MM.1S (cell line): ENCODE data around the gene DHRS12.

Experiments
- DNase-seq: peaks from one replicate; pipeline ENCODE4 v3.0.0-alpha.2; 2015
- H2AFZ ChIP-seq: fragments of 300-600 bp; sonication (generic); 2 replicates; pipeline ENCODE4 v1.6.0; 2016; ENCODE audit warnings: antibody characterized with exemption, low read length
- H3F3A ChIP-seq: fragments of 300-600 bp; sonication (generic); 2 replicates; pipeline ENCODE4 v1.6.1; 2016; ENCODE audit warnings: mild to moderate bottlenecking, antibody characterized with exemption, low read length, moderate library complexity, mixed read lengths; ENCODE audit not compliant: insufficient read depth
- H3K27ac ChIP-seq: fragments of 300-600 bp; sonication (generic); 2 replicates; pipeline ENCODE4 v1.5.1; 2016; ENCODE audit warnings: mild to moderate bottlenecking, low read length
- H3K27me3 ChIP-seq: fragments of 300-600 bp; sonication (generic); replicated peaks from 2 replicates; pipeline ENCODE4 v1.6.0; 2016; ENCODE audit warnings: low read length; ENCODE audit not compliant: insufficient read depth
- H3K36me3 ChIP-seq: fragments of 300-600 bp; sonication (generic); replicated peaks from 2 replicates; pipeline ENCODE4 v1.6.1; 2016; ENCODE audit warnings: mild to moderate bottlenecking, low read length, mixed read lengths; ENCODE audit not compliant: insufficient read depth
- H3K4me1 ChIP-seq: fragments of 300-600 bp; sonication (generic); 2 replicates; pipeline ENCODE4 v1.6.1; 2016; ENCODE audit warnings: low read length, mixed read lengths
- H3K4me2 ChIP-seq: fragments of 300-600 bp; sonication (generic); 2 replicates; pipeline ENCODE4 v1.6.0; 2016; ENCODE audit warnings: low read depth, low read length
- H3K4me3 ChIP-seq: fragments of 300-600 bp; sonication (generic); 2 replicates; pipeline ENCODE4 v1.5.1; 2016; ENCODE audit warnings: low read length, mixed read lengths
- H3K79me2 ChIP-seq: fragments of 300-600 bp; sonication (generic); 2 replicates; pipeline ENCODE4 v1.6.1; 2016; ENCODE audit warnings: mixed run types, low read length, mixed read lengths
- H3K9ac ChIP-seq: fragments of 300-600 bp; sonication (generic); 2 replicates; pipeline ENCODE4 v1.6.1; 2016; ENCODE audit warnings: low read length, mixed read lengths
- H3K9me2 ChIP-seq: fragments of 300-600 bp; sonication (generic); replicated peaks from 2 replicates; pipeline ENCODE4 v1.6.1; 2016; ENCODE audit warnings: mild to moderate bottlenecking, low read length, mixed read lengths; ENCODE audit not compliant: insufficient read depth
- H3K9me3 ChIP-seq: fragments of 300-600 bp; sonication (generic); replicated peaks from 2 replicates; pipeline ENCODE4 v1.6.1; 2016; ENCODE audit warnings: mild to moderate bottlenecking, low read length, mixed read lengths; ENCODE audit not compliant: insufficient read depth
- H4K20me1 ChIP-seq: fragments of 300-600 bp; sonication (generic); 2 replicates; pipeline ENCODE4 v1.6.1; 2016; ENCODE audit warnings: mild to moderate bottlenecking, low read length, moderate library complexity, mixed read lengths; ENCODE audit not compliant: insufficient read depth
- EZH2 ChIP-seq: fragments of 300-600 bp; sonication (generic); optimal IDR thresholded peaks from 2 replicates; pipeline ENCODE3; 2017; ENCODE audit warnings: low read depth, mild to moderate bottlenecking, antibody characterized with exemption, low read length, mixed read lengths
- EZH2phosphoT487 ChIP-seq: fragments of 300-600 bp; sonication (generic); IDR thresholded peaks from 2 replicates; pipeline ENCODE4 v1.6.1; 2018; ENCODE audit warnings: antibody characterized with exemption, low read length
- TF ChIP-seq, protein P1 (sequence below): fragments of 300-600 bp; sonication (generic); IDR thresholded peaks from 2 replicates; pipeline ENCODE4 v1.5.1; 2016; ENCODE audit warnings: antibody characterized with exemption, low read length, mixed read lengths

Gene DHRS12

DNA sequence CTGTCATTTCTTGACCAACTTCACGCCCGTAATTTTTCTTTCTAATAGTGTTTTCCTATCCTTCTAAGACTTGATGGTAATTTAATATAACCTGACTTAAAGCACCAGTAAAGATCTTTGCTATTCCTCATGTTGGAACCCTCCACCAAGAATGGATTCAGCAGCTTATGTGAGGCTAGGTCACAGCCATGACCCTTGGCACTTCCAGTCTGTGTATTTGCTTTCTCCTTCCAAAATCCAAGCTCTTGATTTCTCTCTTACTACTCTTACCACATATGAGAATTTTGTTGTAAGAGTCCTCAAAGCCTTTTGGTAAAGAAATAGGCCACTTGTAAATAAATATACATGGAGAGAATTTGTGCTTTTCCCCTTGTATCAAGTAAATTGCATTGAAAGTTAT, 61.4 kb downstream of the DHRS12 start:
- H2AFZ ChIP-seq, result no peak overlapping the region
- TF ChIP-seq, protein P1, sequence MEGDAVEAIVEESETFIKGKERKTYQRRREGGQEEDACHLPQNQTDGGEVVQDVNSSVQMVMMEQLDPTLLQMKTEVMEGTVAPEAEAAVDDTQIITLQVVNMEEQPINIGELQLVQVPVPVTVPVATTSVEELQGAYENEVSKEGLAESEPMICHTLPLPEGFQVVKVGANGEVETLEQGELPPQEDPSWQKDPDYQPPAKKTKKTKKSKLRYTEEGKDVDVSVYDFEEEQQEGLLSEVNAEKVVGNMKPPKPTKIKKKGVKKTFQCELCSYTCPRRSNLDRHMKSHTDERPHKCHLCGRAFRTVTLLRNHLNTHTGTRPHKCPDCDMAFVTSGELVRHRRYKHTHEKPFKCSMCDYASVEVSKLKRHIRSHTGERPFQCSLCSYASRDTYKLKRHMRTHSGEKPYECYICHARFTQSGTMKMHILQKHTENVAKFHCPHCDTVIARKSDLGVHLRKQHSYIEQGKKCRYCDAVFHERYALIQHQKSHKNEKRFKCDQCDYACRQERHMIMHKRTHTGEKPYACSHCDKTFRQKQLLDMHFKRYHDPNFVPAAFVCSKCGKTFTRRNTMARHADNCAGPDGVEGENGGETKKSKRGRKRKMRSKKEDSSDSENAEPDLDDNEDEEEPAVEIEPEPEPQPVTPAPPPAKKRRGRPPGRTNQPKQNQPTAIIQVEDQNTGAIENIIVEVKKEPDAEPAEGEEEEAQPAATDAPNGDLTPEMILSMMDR, result no peak
- TF ChIP-seq EZH2 (no peak), EZH2phosphoT487 (no peak)
- no peaks in the 10 kb centered on the region for H3K4me1 ChIP-seq
- H3K27me3 ChIP-seq, result no peaks in the 10 kb centered on the region
- H3K36me3 ChIP-seq, result no peaks in the 10 kb centered on the region
- no peak overlapping the region for H3K4me2 ChIP-seq
- H3F3A ChIP-seq, result no peaks in the 10 kb centered on the region
- H3K9me3 ChIP-seq, result no peaks in the 10 kb centered on the region
- H4K20me1 ChIP-seq, result no peaks in the 10 kb centered on the region
- H3K9ac ChIP-seq, result no peak overlapping the region
- DNase-seq, result no peak
- H3K9me2 ChIP-seq, result no peaks in the 10 kb centered on the region
- H3K27ac ChIP-seq, result no peak overlapping the region
- H3K4me3 ChIP-seq, result no peak overlapping the region
- H3K79me2 ChIP-seq, result no peaks in the 10 kb centered on the region

DNA sequence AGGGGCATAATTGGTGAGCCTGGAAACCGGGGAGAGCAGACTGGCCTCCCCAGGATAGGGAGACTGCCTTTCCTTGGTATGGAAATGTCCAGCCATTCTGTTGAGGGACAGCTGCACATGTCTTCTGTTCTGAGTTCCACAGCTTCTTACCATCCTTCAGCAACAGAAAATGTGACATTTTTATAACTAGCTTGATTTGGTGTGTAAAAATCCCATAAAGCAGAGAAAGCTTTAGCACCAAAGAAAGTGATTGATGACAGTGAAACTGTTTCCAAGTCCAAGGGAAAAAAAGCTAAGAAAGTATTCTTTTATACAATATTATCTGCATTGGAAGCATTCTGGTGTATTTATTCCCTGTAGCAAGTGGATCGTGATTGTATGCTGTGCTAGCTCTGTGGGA, 61.9 kb downstream of the DHRS12 start:
- Histone ChIP-seq H3K79me2 (no peaks in the 10 kb centered on the region), H3K4me3 (no peak overlapping the region), H4K20me1 (no peaks in the 10 kb centered on the region), H3K9ac (no peak overlapping the region), H3F3A (no peaks in the 10 kb centered on the region), H3K27ac (no peak overlapping the region), H3K36me3 (no peaks in the 10 kb centered on the region), H3K9me2 (no peaks in the 10 kb centered on the region), H3K9me3 (no peaks in the 10 kb centered on the region), H3K4me1 (no peaks in the 10 kb centered on the region), H3K27me3 (no peaks in the 10 kb centered on the region), H2AFZ (no peak overlapping the region), H3K4me2 (no peak overlapping the region)
- TF ChIP-seq, protein P1, result no peak
- TF ChIP-seq EZH2phosphoT487, result no peak
- no peak for TF ChIP-seq EZH2
- DNase-seq, result no peak

GRCh38 chr13:51740698-51741097, 63.3 kb downstream of the DHRS12 start:
- no peak overlapping the region for H3K27ac ChIP-seq

More at GRCh38 chr13:51740698-51741097, 63.3 kb downstream of the DHRS12 start:
- no peak overlapping the region for H2AFZ ChIP-seq
- H3K4me1 ChIP-seq, result no peaks in the 10 kb centered on the region
- no peak for DNase-seq
- no peak overlapping the region for H3K4me2 ChIP-seq
- no peaks in the 10 kb centered on the region for H3K79me2 ChIP-seq
- no peaks in the 10 kb centered on the region for H3K36me3 ChIP-seq
- no peaks in the 10 kb centered on the region for H4K20me1 ChIP-seq
- H3K9ac ChIP-seq, result no peak overlapping the region
- no peaks in the 10 kb centered on the region for H3K9me3 ChIP-seq
- TF ChIP-seq EZH2phosphoT487 (no peak), EZH2 (no peak)
- TF ChIP-seq, protein P1, result no peak
- no peaks in the 10 kb centered on the region for H3F3A ChIP-seq
- H3K9me2 ChIP-seq, result no peaks in the 10 kb centered on the region
- H3K27me3 ChIP-seq, result no peaks in the 10 kb centered on the region
- H3K4me3 ChIP-seq, result no peak overlapping the region
